Measurements from ENCODE around the gene ABCC8. TPM values are rescaled to one million over a fixed set of nuclear protein-coding genes. Genes with fewer than 3 reads are reported as not detected.

ABCC8 gene
- total and polyA plus RNA-seq, 2 of the 8 experiments (the other 6 are each of a cell fraction or from before 2014, with no cell fraction given) = 3.7 to 4.9 TPM

- Histone ChIP-seq H3K4me2 (ENCODE audit: insufficient read depth in 1 of 2, low read depth in 2 of 2, low read length in 2 of 2) (no peak overlapping the region), H3K23ac (ENCODE audit: insufficient read length) (no peak overlapping the region), H4K20me1 (replicated peaks in 1 of 2; ENCODE audit: control insufficient read depth in 1 of 2, insufficient read depth in 2 of 2, low read length in 2 of 2) (peaks cover 0 to 3% of the 10 kb centered on the region in 2 experiments), H2AK5ac (ENCODE audit: low read depth, low read length) (no peak overlapping the region), H2BK12ac (ENCODE audit: low read depth, low read length) (no peak overlapping the region), H3K56ac (replicated peaks; ENCODE audit: insufficient read length, low read depth, low read length) (no peak overlapping the region), H3K4ac (replicated peaks; ENCODE audit: insufficient read length, low read depth, low read length) (no peak overlapping the region), H2BK5ac (ENCODE audit: low read depth, low read length) (no peak overlapping the region), H2AFZ (ENCODE audit: low read length) (no peak overlapping the region), H3K14ac (ENCODE audit: insufficient read length) (no peak overlapping the region), H3K79me2 (ENCODE audit: control insufficient read depth in 1 of 2, insufficient read depth in 2 of 2, low read length in 2 of 2) (no peaks in the 10 kb centered on the region), H4K5ac (ENCODE audit: insufficient read length, low read depth, low read length) (no peak overlapping the region), H2BK120ac (replicated peaks; ENCODE audit: low read depth, low read length) (no peak overlapping the region), H2BK15ac (ENCODE audit: low read length) (no peak overlapping the region), H3K9me3 (ENCODE audit: insufficient read depth in 2 of 2, low read depth in 1 of 2, low read length in 1 of 2) (peaks cover 3 to 4% of the 10 kb centered on the region in 2 experiments; a peak in 1 of 4 replicates), H3K18ac (ENCODE audit: extremely low read depth, low read length) (no peak overlapping the region), H3K36me3 (ENCODE audit: control insufficient read depth in 2 of 4, insufficient read depth in 4 of 4, low read length in 3 of 4) (no peaks in the 10 kb centered on the region), H3K23me2 (ENCODE audit: low read depth, low read length) (no peaks in the 10 kb centered on the region), H3K4me1 (replicated peaks in 1 of 4; ENCODE audit: control insufficient read depth in 3 of 4, insufficient read depth in 4 of 4, low read length in 3 of 4) (peaks cover 0 to 8% (median 0%) of the 10 kb centered on the region in 4 experiments; a peak in 1 of 7 replicates), H3K79me1 (ENCODE audit: low read depth, low read length) (no peaks in the 10 kb centered on the region; the same call in 1 of the 2 replicates), H4K91ac (replicated peaks; ENCODE audit: insufficient read length, low read length) (no peak overlapping the region), H2BK20ac (ENCODE audit: low read length) (no peak overlapping the region), H3K27ac (ENCODE audit: low read depth, low read length) (no peak overlapping the region), H3K4me3 (ENCODE audit: extremely low read depth in 1 of 4, insufficient read depth in 2 of 4, low read depth in 3 of 4, low read length in 4 of 4) (no peak overlapping the region), H4K8ac (ENCODE audit: extremely low read depth, insufficient read depth, low read length) (0 out of 2 replicates have a peak overlapping the region, but pooled peaks have one; percentile 51), H3K9ac (replicated peaks in 1 of 4; ENCODE audit: extremely low read depth in 1 of 4, low read depth in 3 of 4, low read length in 3 of 4) (no peak overlapping the region), H3K27me3 (replicated peaks in 1 of 4; ENCODE audit: control insufficient read depth in 3 of 4, extremely low read depth in 1 of 4, insufficient read depth in 3 of 4, low read length in 3 of 4) (peaks cover 0 to 2% (median 0%) of the 10 kb centered on the region in 4 experiments; a peak in 1 of 7 replicates)
- DNase-seq (ENCODE audit: low read depth in 1 of 2, low spot score in 2 of 2) (no peak), FAIRE-seq (no peak)
- WGBS, 2 experiments (ENCODE audit: extremely low coverage in 1 of 2, insufficient coverage in 1 of 2, insufficient read length in 1 of 2, insufficient replicate concordance in 2 of 2, low coverage in 1 of 2, low lambda C conversion rate in 2 of 2, missing lambda C conversion rate in 1 of 2) = 87% methylated on average over 1 of the region's 1 CpG; no CpG with 5 or more reads in 1 of the 2 experiments
- ChIA-PET POLR2A (ENCODE audit: partially characterized antibody) (interaction anchor here (0.5 to 1.1 kb wide), 4 partner anchors 115 to 311 kb away, joined by 3 to 5 read pairs (median 3); no protein-coding TSS in a partner anchor), CTCF (ENCODE audit: partially characterized antibody) (interaction anchor here (0.7 to 38.8 kb wide), 41 partner anchors 8 to 348 kb away, joined by 3 to 1414 read pairs (median 8); partner anchors contain the start of genes ABCC8, OTOG and USH1C)
- TF ChIP-seq E2F6 (IDR thresholded peaks at IDR 0.05) (no peak), CREB1 (IDR thresholded peaks at IDR 0.05) (no peak), KDM1A (IDR thresholded peaks at IDR 0.05; ENCODE audit: borderline replicate concordance, low read length) (no peak), RBBP5 (IDR thresholded peaks at IDR 0.05; ENCODE audit: borderline replicate concordance, low read depth, low read length) (no peak), EGR1 (IDR thresholded peaks at IDR 0.05; ENCODE audit: borderline replicate concordance, low read depth, low read length) (no peak), CHD2 (IDR thresholded peaks at IDR 0.05; ENCODE audit: low read length) (no peak), CBX8 (IDR thresholded peaks at IDR 0.05; ENCODE audit: borderline replicate concordance, low read depth, low read length) (no peak), HDAC2 (IDR thresholded peaks at IDR 0.05; ENCODE audit: borderline replicate concordance in 1 of 2, low read depth in 2 of 2, low read length in 2 of 2) (no peak), NANOG (IDR thresholded peaks at IDR 0.05; ENCODE audit: insufficient read depth, low read depth, low read length, poor library complexity, severe bottlenecking) (no peak), SP4 (IDR thresholded peaks at IDR 0.05; ENCODE audit: low read length) (no peak), SP1 (IDR thresholded peaks at IDR 0.05; ENCODE audit: low read depth, low read length) (no peak), TAF1 (IDR thresholded peaks at IDR 0.05; ENCODE audit: low read depth, low read length) (no peak), MAFK (IDR thresholded peaks at IDR 0.05; ENCODE audit: low read depth, low read length) (no peak), KDM5A (IDR thresholded peaks at IDR 0.05; ENCODE audit: low read length) (no peak)
Observed at GRCh38 chr11:17383461-17383860, 93.2 kb downstream of the ABCC8 start.
